Neural progenitor cell (in vitro differentiated cells): ENCODE data around the gene SLC5A11. TPM values are rescaled to one million over a fixed set of nuclear protein-coding genes. Genes with fewer than 3 reads are reported as not detected.

ENCODE experiments used
- DNase-seq: peaks from one replicate; pipeline ENCODE4 v3.0.0-alpha.2; 2016; ENCODE audit warnings: low spot score
- H2AFZ ChIP-seq: fragments of 200-600 bp; sonication (generic); replicated peaks from 2 replicates; pipeline ENCODE4 v1.6.1; 2016; ENCODE audit warnings: antibody characterized with exemption
- H3F3A ChIP-seq: fragments of 200-600 bp; sonication (generic); 2 replicates; pipeline ENCODE4 v1.6.1; 2016; ENCODE audit warnings: antibody characterized with exemption, low read depth
- H3K27ac ChIP-seq: fragments of 200-600 bp; sonication (generic); 2 replicates; pipeline ENCODE4 v1.5.1; 2016; ENCODE audit warnings: mild to moderate bottlenecking
- H3K27me3 ChIP-seq: fragments of 200-600 bp; sonication (generic); 2 replicates; pipeline ENCODE4 v1.6.1; 2016; ENCODE audit warnings: mild to moderate bottlenecking, moderate library complexity
- H3K36me3 ChIP-seq: fragments of 200-600 bp; sonication (generic); 2 replicates; pipeline ENCODE4 v1.5.1; 2016
- H3K4me1 ChIP-seq: fragments of 200-600 bp; sonication (generic); 2 replicates; pipeline ENCODE4 v1.6.1; 2016; ENCODE audit warnings: mixed run types
- H3K4me2 ChIP-seq: fragments of 200-600 bp; sonication (generic); 2 replicates; pipeline ENCODE4 v1.6.1; 2016
- H3K4me3 ChIP-seq: fragments of 200-600 bp; sonication (generic); 2 replicates; pipeline ENCODE4 v1.5.1; 2016
- H3K79me2 ChIP-seq: fragments of 200-600 bp; sonication (generic); 2 replicates; pipeline ENCODE4 v1.6.1; 2016; ENCODE audit warnings: low read depth
- H3K9ac ChIP-seq: fragments of 200-600 bp; sonication (generic); 2 replicates; pipeline ENCODE4 v1.6.1; 2016
- H3K9me3 ChIP-seq: fragments of 200-600 bp; sonication (generic); 2 replicates; pipeline ENCODE4 v1.5.1; 2016; ENCODE audit warnings: low read depth
- H4K20me1 ChIP-seq: fragments of 200-600 bp; sonication (generic); 2 replicates; pipeline ENCODE4 v1.6.1; 2016; ENCODE audit warnings: low read depth
- H3K27ac Mint-ChIP-seq: 3 replicates; pipeline ENCODE4 v1.8.0; 2021; ENCODE audit warnings: mixed read lengths
- H3K27me3 Mint-ChIP-seq: 2 replicates; pipeline ENCODE4 v1.8.0; 2022; ENCODE audit warnings: low read depth, mild to moderate bottlenecking, inconsistent platforms, moderate library complexity, mixed read lengths; ENCODE audit not compliant: insufficient read depth
- H3K36me3 Mint-ChIP-seq: 3 replicates; pipeline ENCODE4 v1.8.0; 2021; ENCODE audit warnings: mixed read lengths
- H3K4me1 Mint-ChIP-seq: 3 replicates; pipeline ENCODE4 v1.8.0; 2021; ENCODE audit warnings: mixed read lengths
- H3K4me3 Mint-ChIP-seq: 3 replicates; pipeline ENCODE4 v1.8.0; 2021; ENCODE audit warnings: mild to moderate bottlenecking, moderate library complexity, mixed read lengths
- H3K9me3 Mint-ChIP-seq: 3 replicates; pipeline ENCODE4 v1.8.0; 2020; ENCODE audit warnings: mixed read lengths
- EZH2 ChIP-seq: fragments of 200-600 bp; sonication (generic); IDR thresholded peaks from 2 replicates; pipeline ENCODE4 v1.6.1; 2017; ENCODE audit warnings: antibody characterized with exemption, mild to moderate bottlenecking, moderate library complexity
- EZH2phosphoT487 ChIP-seq: fragments of 200-600 bp; sonication (generic); IDR thresholded peaks from 2 replicates; pipeline ENCODE4 v1.6.1; 2017; ENCODE audit warnings: antibody characterized with exemption
- total RNA-seq: library from RNA; depleted of rRNA; stranded (reverse); fragments of >200 nt; gene quantifications from 2 replicates; pipeline ENCODE4 v1.2.3, GENCODE V29; 2015; ENCODE audit warnings: low replicate concordance
- TF ChIP-seq, protein P1 (sequence below): fragments of 200-600 bp; sonication (generic); IDR thresholded peaks from 2 replicates; pipeline ENCODE4 v1.5.1; 2017; ENCODE audit warnings: antibody characterized with exemption, mild to moderate bottlenecking

Gene SLC5A11
- total RNA-seq, 1 donor from 2014 or later = not detected

- Mint-ChIP-seq H3K36me3 (peaks cover 21% of the 10 kb centered on the region), H3K27me3 (peaks cover 3% of the 10 kb centered on the region), H3K9me3 (no peaks in the 10 kb centered on the region), H3K27ac (no peak overlapping the region), H3K4me3 (no peak overlapping the region), H3K4me1 (no peaks in the 10 kb centered on the region)
- H3K4me3 ChIP-seq = no peak overlapping the region
- no peaks in the 10 kb centered on the region for H3K79me2 ChIP-seq
- H3K4me1 ChIP-seq = no peaks in the 10 kb centered on the region
- TF ChIP-seq EZH2 (no peak), EZH2phosphoT487 (no peak)
- TF ChIP-seq, protein P1, sequence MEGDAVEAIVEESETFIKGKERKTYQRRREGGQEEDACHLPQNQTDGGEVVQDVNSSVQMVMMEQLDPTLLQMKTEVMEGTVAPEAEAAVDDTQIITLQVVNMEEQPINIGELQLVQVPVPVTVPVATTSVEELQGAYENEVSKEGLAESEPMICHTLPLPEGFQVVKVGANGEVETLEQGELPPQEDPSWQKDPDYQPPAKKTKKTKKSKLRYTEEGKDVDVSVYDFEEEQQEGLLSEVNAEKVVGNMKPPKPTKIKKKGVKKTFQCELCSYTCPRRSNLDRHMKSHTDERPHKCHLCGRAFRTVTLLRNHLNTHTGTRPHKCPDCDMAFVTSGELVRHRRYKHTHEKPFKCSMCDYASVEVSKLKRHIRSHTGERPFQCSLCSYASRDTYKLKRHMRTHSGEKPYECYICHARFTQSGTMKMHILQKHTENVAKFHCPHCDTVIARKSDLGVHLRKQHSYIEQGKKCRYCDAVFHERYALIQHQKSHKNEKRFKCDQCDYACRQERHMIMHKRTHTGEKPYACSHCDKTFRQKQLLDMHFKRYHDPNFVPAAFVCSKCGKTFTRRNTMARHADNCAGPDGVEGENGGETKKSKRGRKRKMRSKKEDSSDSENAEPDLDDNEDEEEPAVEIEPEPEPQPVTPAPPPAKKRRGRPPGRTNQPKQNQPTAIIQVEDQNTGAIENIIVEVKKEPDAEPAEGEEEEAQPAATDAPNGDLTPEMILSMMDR = no peak
- H3K27me3 ChIP-seq = no peaks in the 10 kb centered on the region
- no peak for DNase-seq
- H3F3A ChIP-seq = no peaks in the 10 kb centered on the region
- H3K9ac ChIP-seq = no peak overlapping the region
- H3K27ac ChIP-seq = no peak overlapping the region
- H3K9me3 ChIP-seq = no peaks in the 10 kb centered on the region
- H2AFZ ChIP-seq = no peak overlapping the region
- H4K20me1 ChIP-seq = no peaks in the 10 kb centered on the region
- H3K4me2 ChIP-seq = no peak overlapping the region
- H3K36me3 ChIP-seq = peaks cover 4% of the 10 kb centered on the region
Measured at GRCh38 chr16:24950275-24950674, 104.5 kb downstream of the SLC5A11 start.

GRCh38 chr16:24953306-24953705 is 107.5 kb downstream of the SLC5A11 start:
- no peaks in the 10 kb centered on the region for H3K4me1 Mint-ChIP-seq
- no peak overlapping the region for H3K4me3 Mint-ChIP-seq
- no peaks in the 10 kb centered on the region for H4K20me1 ChIP-seq
- no peak overlapping the region for H3K4me3 ChIP-seq
- H3K36me3 Mint-ChIP-seq = peaks cover 31% of the 10 kb centered on the region
- no peak for DNase-seq
- H3K4me2 ChIP-seq = no peak overlapping the region
- no peaks in the 10 kb centered on the region for H3K79me2 ChIP-seq
- H3K27me3 ChIP-seq = no peaks in the 10 kb centered on the region
- no peaks in the 10 kb centered on the region for H3K27me3 Mint-ChIP-seq
- no peaks in the 10 kb centered on the region for H3K4me1 ChIP-seq
- no peaks in the 10 kb centered on the region for H3F3A ChIP-seq
- H3K36me3 ChIP-seq = no peaks in the 10 kb centered on the region
- no peak overlapping the region for H3K9ac ChIP-seq
- no peaks in the 10 kb centered on the region for H3K9me3 ChIP-seq
- H2AFZ ChIP-seq = no peak overlapping the region
- H3K27ac ChIP-seq = no peak overlapping the region
- TF ChIP-seq EZH2 (no peak), EZH2phosphoT487 (no peak)
- TF ChIP-seq, protein P1 = no peak
- H3K9me3 Mint-ChIP-seq = no peaks in the 10 kb centered on the region
- H3K27ac Mint-ChIP-seq = no peak overlapping the region

DNA sequence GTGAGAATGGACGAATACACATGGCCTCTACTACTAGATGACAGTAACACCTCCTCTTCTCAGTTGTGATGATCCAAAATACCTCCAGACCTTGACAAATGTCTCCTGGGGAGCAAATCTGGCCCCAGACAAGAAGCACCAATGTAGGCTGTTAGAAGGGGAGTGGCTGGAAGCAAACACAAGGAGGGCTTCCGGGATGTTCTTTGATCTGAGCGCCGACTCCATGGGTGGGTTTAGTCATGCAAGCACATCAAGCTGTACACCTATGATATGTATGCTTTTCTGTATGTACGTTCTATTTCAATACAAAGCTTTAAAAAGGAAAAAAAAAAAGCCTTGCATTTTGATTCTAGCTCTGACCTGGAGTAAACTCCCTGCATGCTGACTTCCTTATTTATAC is 108.0 kb downstream of the SLC5A11 start:
- Histone ChIP-seq H3F3A (no peaks in the 10 kb centered on the region), H3K4me1 (no peaks in the 10 kb centered on the region), H2AFZ (no peak overlapping the region), H4K20me1 (no peaks in the 10 kb centered on the region), H3K27me3 (no peaks in the 10 kb centered on the region), H3K79me2 (no peaks in the 10 kb centered on the region), H3K9me3 (no peaks in the 10 kb centered on the region), H3K4me3 (no peak overlapping the region), H3K9ac (no peak overlapping the region), H3K27ac (no peak overlapping the region), H3K36me3 (no peaks in the 10 kb centered on the region), H3K4me2 (no peak overlapping the region)
- H3K36me3 Mint-ChIP-seq = peaks cover 33% of the 10 kb centered on the region
- no peak overlapping the region for H3K27ac Mint-ChIP-seq
- TF ChIP-seq, protein P1 = no peak
- TF ChIP-seq EZH2phosphoT487 = no peak
- no peak for TF ChIP-seq EZH2
- no peaks in the 10 kb centered on the region for H3K9me3 Mint-ChIP-seq
- H3K4me1 Mint-ChIP-seq = no peaks in the 10 kb centered on the region
- no peak overlapping the region for H3K4me3 Mint-ChIP-seq
- no peaks in the 10 kb centered on the region for H3K27me3 Mint-ChIP-seq
- DNase-seq = no peak
